22Rv1 (cell line): ENCODE measurements around the gene ABCC9.

Experiments used
- H3K27ac ChIP-seq: fragments of 450-650 bp; 2 replicates; pipeline ENCODE4 v1.5.1; 2017
- CTCF ChIP-seq: fragments of 450-650 bp; IDR thresholded peaks from 2 replicates; pipeline ENCODE4 v1.5.1; 2017; ENCODE audit warnings: mild to moderate bottlenecking
- ZFX ChIP-seq: fragments of 450-650 bp; IDR thresholded peaks from 2 replicates; pipeline ENCODE4 v1.6.1; 2017; ENCODE audit warnings: antibody characterized with exemption, borderline replicate concordance

The ABCC9 gene

GRCh38 chr12:21759737-21760136 is 181.5 kb downstream of the ABCC9 start:
- no peak overlapping the region for H3K27ac ChIP-seq
- TF ChIP-seq ZFX (no peak), CTCF (no peak)

- no peak overlapping the region for H3K27ac ChIP-seq
- TF ChIP-seq CTCF (no peak), ZFX (no peak)
These were observed 183.5 kb downstream of the ABCC9 start for GRCh38 chr12:21757735-21758134.

- H3K27ac ChIP-seq, result no peak overlapping the region
- TF ChIP-seq CTCF (no peak), ZFX (no peak)
These were observed 184.5 kb downstream of the ABCC9 start for GRCh38 chr12:21756699-21757098.

- no peak overlapping the region for H3K27ac ChIP-seq
- TF ChIP-seq CTCF (no peak), ZFX (no peak)
These were observed 189.7 kb downstream of the ABCC9 start for GRCh38 chr12:21751517-21751916.
